ENCODE results near the gene PARP8.
"Not testable (repeated sequence)": the region's sequence is repeated elsewhere in the genome, so short reads cannot be mapped to it uniquely, and the experiment has no call there.

PARP8 gene

DNA sequence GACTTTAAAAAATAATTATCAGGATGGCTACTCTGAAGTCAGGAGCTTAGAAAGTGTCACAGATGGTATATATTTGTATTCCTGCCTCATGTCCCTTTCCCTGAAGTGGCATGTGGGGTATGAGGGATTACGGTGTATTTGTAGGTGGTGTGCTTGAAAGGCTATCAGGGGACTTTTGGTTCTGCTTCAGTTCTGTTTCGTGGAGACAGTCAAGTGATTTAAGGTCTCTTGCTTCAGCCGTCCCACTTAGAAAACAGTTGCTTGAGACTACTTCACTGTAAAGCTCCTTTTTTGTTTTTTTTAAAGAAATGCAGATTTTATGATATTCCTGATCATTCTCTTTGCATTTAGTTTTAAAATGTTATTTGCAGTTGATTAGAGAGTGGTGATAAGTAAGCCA, 18.3 kb downstream of the PARP8 start:
- DNase-seq: no peak

DNA sequence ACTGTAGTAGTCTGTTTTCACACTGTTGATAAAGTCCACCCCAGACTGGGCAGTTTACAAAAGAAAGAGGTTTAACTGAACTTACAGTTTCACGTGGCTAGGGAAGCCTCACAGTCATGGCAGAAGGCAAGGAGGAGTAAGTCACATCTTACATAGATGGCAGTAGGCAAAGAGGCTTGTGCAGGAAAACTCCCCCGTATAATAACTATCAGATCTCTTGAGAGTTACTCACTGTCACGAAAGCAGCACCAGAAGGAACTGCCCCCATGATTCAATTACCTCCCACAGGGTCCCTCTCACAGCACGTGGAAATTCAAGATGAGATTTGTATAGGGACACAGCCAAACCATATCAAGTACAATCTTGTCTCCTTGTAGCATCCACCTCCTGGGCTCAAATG, 21.1 kb downstream of the PARP8 start:
- no peak for DNase-seq

DNA sequence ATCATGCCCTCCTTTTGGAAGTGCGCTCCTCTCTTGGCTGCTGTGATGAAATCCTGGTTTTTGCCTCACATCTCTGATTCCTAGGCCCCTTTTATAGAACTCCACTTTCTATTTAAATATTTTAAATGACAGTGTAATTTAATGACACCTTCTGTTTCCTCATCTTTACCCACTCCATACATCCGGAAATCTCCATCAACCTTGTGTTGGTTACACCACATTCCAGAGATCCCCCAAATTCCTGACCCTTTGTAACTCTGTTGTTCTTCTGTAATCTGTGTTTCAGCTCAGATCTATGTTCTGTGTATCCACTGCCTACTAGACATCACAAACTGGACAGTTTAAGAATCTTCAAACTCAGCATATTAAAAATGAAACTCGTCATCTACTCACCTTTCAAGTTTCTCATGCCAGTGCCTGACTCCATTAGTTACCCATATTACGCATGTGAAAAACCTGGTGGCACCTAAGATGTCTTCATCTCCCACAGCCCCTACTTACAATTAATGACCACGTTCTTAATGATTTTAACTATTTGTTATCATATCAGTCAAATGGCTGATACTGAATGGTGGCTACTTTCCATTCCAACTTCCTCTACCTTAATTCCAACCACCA, 25.1 kb downstream of the PARP8 start:
- DNase-seq: no peak

DNA sequence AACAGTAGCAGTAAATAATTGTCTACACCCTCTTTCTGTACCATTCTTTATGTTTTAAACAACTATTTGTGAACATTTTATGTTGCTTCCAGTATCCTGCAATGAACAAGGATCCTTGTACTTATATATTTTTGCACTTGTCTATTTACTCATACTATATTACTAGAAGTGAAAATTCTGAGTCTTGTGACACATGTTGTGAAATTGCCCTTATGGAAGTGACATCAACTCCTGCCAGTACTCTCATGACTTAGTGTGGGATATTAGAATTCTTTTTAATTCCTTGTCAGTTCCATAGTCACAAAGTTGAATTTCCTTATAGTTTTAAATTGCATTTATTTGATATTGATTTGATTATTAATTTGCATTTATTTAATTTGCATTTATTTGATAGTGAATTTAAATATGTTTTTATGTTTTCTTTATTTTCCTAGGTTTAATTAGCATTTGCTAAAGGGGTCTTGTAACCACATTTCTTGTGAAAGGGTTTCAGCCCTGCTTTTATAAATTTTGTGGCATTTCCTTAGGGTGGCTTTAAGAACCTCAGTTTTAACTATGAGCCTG, 27.7 kb downstream of the PARP8 start:
- no peak for DNase-seq

DNA sequence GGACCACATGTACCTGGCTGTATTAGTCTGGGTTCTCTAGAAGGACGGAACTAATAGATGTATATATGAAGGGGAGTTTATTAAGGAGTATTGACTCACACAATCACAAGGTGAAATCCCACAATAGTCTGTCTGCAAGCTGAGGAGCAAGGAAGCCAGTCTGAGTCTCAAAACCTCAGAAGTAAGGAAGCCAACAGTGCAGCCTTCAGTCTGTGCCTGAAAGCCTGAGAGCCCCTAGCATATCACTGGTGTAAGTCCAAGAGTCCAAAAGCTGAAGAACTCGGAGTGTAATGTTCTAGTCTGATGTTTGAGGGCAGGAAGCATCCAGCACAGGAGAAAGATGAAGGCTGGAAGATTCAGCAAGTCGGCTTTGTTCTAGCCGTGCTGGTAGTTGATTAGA, 28.2 kb downstream of the PARP8 start:
- not testable (repeated sequence) for DNase-seq

DNA sequence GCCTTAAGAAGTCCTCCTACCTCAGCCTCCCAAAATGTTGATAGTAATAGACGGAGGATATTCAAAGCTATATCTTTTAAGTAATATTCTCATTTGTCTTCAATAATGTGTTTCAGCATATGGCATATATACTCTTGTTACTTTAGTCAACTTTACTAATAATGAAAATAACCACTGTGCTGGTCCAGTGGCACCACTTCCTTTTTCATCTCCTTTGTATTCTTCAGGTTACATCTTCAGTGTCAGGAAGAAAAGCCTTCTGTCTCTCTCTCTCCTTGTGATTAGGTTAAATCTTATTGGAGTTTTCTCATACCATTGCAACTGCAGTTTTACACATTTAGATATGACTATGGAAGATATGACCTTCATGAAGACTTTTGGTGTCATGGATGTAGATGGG, 31.3 kb downstream of the PARP8 start:
- no peak for DNase-seq

DNA sequence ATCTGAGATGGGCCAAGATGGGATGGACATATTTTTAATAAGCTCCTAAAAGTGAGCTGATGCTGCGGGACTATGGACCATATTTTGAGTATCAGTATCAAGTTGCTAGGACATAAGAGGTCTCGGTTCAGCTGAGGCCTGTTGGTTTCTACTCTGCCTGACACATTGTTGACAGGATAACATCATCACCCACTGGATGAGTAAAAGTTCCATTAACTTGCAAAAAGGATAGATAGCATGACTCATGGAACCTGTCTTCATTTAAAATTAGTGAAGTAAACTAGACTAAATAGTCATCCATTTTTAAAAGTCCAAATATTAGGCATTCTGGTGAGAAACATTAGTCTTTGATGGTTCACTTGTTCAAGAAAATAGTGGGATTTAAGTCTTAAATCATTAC, 33.3 kb downstream of the PARP8 start:
- DNase-seq: no peak

DNA sequence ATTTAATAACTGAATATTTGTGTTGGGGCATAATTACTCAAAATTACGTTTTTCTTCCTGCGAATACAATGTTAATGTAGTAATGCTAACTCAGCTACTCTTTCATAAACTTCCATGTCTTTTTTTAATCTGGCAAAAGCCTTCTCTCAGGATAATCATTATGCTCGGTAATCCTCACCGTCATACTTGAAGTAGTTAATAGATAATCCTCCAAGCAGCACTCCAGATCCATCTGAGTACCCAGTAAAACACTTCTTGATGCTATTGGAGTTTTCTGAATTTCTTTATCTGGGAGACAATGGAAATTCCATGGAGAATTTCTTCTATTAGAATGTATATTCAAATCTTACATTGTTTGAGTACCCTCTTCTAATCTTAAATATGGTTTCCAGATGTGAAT, 34.3 kb downstream of the PARP8 start:
- DNase-seq: no peak

DNA sequence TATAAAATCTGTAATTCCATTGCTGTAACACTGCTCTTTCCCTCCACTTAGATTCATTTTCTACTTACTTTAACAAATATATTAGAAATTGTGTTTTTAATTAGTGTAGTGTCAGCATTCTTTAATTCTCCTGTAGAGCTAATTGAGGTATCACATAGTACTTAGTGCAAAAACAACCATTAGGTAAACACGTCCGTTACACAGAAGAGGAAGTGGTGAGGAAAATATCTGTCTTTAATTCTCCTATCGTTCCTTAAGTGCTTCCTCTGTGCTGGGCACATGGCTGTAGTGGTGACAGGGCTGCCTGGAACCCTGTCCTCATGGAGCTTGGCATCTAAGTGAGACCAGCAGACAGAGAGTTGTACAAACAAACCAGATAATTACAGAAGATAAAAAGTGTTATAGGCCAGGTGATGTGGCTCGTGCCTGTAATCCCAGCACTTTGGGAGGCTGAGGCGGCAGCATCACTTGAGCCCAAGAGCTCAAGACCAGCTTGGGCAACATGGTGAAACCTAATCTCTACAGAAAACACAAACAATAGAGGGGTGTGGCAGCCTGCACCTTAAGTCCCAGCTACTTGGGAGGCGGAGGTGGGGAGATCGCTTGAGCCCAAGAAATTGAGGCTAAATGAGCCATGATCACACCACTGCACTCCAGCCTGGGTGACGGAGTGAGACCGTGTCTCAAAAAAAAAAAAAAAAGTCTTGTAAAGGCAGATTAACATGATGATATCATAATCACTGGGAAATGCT, 36.4 kb downstream of the PARP8 start:
- no peak for DNase-seq

DNA sequence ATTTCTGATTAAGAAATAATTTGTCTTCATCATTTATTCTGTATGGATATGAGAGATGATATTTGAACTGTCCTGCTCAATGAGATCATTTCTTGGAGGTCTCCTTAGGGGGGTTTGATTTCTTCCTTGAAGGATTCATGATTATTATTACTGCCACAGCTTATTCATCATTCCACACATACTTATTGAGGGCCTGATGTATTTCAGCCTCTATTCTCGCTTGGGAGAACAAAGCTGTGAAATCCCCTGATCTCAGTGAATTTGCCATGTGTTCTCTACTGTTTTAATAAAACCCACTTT, 36.9 kb downstream of the PARP8 start:
- DNase-seq: no peak

DNA sequence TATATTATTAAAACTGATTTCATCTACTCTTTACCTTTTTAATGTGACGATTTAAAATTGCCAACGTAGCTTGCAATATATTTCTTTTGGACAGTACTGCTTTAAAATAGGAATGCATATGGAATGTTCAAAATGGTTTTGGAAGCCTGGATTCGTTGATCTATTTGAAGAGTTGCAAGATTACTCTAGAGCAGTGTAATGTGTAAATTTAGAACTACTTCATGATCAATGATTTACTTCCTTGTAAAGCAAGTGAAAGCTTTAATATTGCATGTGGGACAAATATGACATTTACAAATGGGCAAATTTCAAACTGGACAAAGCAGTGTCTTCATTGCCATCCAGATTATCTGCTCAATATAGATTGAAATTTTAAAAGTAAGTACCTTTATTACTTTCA, 38.3 kb downstream of the PARP8 start:
- DNase-seq: no peak

DNA sequence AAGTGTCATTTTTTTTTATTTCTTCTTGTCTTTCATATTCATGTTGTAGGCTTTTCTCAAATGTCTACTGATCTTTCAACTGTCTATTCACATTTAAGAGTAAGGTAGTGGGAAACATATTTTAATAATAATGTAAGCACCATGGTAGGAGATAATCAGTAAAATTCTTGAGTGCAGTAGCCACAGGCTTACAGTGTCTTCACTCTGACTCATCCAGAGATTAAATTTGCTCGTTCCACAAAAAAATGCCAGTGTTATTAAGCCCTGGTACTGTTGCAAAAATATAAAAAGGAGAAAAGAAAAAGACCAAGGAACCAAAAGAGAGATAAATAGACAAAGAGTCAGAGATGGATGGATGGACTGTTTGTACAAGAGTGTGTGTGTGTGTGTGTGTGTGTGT, 43.0 kb downstream of the PARP8 start:
- DNase-seq: no peak

DNA sequence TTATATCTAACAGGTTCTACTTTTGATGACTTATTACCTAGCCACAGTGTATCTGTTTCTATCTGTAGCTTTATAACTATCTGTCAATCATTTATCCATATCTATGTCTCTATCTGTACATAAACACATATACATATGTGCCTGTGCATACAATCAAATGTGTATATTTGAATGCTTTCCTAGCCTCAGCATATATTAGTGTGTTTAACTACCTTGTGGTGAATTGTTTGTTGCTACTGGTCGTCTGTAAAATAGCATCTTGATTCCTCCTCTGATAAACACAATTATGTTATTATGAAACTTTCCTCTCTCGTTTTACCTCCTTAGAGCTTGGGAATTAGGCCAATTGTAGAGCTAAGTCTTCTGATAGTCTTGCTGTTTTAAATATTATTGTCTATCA, 44.4 kb downstream of the PARP8 start:
- DNase-seq: no peak

DNA sequence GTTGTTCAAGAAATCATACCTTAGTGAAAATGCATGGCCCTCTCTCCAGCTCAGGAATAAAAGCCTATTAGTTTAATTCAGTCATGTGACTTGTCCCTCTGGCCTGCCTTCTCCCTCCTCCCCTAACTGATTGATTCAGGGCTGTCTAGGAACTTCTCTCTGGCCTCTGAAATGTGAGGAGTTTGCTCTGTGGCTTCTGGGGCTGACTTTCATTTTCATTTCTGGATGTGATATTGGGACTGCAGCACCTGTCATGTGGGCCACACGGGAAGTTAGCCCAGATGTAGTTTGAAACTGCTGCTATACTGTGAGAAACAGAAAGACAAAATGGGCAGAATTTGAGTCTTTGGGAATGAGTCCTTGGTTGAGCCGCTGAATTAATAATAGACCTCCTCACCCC, 44.8 kb downstream of the PARP8 start:
- DNase-seq: peak; percentile 80

DNA sequence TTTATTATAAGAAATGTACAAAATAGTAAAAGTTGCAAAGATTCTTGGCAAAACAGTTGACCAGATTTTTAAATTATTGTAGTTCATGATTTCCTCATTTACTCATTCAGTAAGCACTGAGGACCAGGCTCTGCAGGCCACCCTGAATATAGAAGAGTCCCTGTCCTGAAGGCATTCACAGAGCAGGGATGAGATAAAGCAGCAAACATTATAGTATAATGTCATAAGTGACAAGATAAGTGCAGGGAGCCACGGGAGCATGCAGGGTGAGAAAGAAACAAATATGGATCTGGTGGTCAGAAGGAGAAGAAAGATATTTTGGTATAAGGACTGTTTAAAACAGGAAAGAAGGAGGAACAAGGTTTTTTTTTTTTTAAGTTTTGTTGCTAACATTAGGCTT, 46.0 kb downstream of the PARP8 start:
- no peak for DNase-seq

DNA sequence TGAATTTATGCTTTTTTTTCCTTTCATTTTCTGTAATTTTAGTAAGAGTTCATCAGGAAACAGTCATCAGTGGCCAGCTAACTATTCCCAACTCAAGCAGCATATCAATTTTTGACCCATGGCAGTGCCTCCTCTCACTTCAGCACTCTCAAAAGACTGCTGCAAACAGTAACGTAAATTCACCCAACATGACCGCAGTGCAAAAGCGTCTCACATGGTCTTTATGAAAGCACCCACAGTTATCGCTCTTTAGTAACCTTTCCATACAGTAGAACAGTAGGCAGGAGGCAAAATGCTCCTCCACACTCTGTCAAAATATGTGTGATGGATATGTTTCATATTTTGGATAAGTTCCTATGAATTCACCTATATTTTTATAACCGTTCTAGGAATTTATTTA, 48.6 kb downstream of the PARP8 start:
- no peak for DNase-seq

DNA sequence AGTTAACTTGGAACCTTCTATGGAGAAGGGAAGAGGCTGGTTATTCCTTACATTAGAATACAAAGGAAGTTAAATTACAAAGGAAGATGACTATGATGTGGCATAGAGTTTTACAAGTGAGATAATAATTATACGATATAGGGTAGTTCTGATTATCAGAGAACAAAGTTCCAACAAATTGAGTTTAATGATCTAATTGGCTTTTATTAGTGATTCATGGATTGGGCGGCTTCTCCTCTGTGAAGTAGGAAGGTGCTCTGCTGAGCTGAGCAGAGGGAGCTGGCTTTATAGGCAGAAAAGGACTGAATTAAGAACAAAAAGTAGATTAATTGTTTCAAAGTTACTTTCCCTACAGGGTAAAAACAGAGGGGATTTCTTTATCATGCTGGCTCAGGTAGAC, 49.7 kb downstream of the PARP8 start:
- no peak for DNase-seq

DNA sequence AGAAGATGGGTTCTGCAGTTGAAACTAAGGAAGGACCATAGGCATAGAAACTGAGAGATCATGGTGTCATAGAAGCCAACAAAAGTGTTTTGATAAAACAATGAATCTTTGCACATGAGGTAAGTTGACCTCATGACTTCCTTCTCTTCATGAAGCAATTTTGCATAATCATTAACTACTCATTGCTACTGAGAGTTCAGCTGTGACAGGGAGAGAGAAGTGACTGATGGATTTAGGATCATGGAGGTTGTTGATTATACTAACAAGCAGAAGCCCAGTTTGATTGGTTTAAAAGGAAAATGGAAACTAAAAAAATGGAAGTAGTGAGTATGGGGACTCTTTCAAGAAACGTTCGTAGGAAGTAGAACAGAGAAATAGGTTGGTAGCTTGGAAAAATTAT, 51.2 kb downstream of the PARP8 start:
- DNase-seq: no peak

DNA sequence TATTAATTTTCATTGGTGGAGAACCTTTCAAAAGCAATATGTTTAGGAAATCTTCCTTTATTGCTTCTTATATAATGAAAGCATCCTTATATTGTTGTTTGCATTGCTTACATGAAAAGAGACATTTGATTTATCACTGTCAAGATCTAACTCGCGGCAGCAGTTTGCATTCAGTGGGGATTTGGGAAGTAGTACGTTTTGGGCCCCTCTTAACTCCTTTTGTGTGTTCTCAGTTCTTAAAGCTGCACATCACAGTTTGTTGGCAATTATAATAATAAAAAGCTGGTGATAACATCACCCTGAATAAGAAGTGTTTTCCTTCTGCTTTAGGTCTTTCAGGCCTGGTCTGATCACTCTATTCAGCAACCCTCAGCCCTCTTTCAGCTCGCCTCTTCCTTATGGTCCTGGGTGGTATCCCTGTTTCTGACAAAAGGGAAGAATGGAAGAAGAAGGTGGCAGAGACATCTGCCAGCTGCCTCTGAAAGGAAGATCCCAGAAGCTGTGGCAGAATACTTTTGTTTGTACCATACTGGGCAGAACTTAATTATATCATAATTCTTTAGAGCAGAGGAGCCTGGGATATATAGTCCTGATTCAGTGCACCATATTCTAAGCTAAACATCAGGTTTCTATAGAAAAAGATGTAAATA, 53.7 kb downstream of the PARP8 start:
- DNase-seq: no peak

DNA sequence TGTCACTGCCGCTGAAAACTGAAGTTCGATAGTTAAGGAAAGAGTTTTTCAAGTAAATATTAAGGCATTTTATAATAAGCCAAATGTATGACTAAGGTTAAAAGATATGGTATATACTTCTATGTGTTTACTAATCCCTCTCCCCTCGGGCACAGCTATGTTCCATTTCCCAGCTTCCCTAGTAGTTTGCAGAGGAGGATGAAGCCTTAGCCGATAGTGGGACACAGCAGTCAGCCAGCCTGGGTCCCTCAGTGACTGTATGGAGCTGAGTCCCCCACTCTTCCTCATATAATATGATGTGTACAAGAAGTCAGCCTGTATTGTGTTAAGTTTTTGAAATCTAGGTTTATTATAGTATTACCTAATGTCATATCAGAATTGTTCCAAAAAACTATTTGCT, 55.8 kb downstream of the PARP8 start:
- no peak for DNase-seq

DNA sequence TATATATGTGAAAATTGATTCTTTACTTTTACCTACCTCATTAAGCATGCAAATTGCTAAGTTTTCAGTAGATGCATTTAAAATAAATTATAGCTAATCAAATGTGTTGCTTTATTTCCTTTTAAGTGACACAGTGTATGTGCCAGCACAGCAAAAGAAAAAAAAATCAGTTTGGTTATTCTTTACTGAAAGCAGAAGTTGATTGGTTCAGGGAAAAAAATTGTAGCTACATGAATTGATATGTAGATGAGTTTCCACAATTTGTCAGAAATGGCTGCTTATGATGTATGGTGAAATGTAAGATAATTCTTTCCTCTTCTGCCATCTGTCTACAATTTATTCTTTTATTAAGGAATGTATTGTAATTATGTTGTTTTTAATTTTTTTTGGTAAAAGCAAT, 57.8 kb downstream of the PARP8 start:
- DNase-seq: no peak

DNA sequence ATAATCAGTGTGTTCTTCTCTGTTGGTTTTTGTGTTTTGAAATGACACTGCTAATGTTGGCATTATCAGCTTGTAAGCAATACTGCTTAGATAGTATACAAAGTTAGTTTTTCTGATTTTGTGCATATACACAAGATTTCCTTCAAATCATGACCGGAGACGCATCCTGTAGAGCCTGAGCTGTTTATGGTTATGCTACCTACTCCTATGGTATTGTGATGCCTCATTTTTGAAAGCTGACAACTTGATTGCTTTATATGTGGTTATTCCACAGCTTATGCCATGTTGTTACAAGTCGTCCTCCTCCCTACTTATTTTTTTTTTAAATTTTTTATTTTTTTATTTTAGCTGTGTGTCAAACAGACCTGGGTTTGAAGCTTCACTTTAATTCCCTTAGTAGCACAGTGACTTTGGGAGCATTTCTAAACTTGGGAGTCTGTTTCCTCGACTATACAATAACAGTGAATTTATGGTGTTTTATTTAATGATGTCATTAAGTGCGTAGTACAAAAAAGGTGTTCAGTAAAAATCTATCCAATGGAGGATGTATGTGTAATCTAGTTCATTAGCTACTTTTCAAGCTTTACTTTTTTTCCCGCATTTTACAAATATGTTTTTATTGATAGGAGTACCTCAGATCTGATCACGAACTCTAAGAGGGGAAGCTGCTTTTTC, 59.5 kb downstream of the PARP8 start:
- no peak for DNase-seq

DNA sequence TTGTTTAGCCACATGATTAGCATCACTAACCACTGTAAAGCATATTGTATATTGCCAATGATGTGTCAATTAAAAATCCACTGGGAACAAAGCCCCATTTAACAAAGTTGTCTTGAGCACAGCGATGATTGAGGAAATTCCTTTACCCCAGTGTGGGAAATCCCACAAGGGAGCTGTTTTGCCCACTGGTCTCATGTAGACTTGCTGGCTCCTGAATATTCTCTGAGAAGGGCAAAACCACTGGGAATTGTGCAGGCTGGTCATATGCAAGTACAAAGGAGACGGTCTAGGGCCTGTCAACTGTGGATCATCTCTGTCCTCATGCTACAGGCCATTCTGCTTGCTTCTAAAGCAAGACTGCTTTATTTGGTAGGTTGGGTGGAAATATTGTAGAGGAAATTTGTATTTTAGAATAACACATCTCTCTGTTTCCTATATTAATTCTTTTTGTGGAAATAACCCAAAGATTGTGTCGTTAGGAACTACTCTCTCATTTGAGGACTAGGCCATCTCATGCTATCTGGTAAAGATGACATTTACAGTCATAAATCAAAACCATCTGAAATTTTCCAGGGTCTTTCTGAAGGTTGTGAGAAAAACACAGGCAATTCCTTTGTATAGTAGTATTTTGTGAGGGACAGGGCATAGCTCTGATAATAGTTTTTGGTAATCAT, 60.2 kb downstream of the PARP8 start:
- no peak for DNase-seq

All from activated effector memory CD4-positive, alpha-beta T cell treated with anti-CD3 and anti-CD28 coated beads, Interleukin-2, amount 50 U/mL, for 16 hours (primary cell).